Measurements from ENCODE around the gene GMDS.

Gene GMDS

DNA sequence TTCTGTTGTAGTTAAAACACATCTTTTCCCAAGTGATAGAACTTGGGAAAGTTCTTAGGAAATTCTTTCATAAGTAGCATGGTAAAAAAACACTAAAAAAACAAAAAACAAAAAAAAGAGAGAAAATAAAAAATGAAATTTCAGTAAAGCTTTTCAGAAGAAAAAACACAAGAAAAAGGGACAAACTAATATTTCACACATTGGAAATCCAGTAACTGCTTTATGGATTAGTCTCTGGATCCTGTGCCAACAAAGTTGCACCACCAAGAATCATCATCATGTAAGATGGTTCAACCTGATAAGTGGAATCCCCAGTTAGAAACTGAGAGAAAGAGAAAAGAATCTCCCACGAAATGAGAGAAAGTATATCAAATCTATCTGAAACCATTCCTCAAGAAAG is 144.2 kb downstream of the GMDS start:
- TF ChIP-seq, protein P1, sequence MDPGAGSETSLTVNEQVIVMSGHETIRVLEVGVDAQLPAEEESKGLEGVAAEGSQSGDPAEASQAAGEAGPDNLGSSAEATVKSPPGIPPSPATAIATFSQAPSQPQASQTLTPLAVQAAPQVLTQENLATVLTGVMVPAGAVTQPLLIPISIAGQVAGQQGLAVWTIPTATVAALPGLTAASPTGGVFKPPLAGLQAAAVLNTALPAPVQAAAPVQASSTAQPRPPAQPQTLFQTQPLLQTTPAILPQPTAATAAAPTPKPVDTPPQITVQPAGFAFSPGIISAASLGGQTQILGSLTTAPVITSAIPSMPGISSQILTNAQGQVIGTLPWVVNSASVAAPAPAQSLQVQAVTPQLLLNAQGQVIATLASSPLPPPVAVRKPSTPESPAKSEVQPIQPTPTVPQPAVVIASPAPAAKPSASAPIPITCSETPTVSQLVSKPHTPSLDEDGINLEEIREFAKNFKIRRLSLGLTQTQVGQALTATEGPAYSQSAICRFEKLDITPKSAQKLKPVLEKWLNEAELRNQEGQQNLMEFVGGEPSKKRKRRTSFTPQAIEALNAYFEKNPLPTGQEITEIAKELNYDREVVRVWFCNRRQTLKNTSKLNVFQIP (CRISPR knock-in tag; IDR thresholded peaks at IDR 0.05; ENCODE audit: borderline replicate concordance, low read depth): no peak
- TF ChIP-seq, protein P2, sequence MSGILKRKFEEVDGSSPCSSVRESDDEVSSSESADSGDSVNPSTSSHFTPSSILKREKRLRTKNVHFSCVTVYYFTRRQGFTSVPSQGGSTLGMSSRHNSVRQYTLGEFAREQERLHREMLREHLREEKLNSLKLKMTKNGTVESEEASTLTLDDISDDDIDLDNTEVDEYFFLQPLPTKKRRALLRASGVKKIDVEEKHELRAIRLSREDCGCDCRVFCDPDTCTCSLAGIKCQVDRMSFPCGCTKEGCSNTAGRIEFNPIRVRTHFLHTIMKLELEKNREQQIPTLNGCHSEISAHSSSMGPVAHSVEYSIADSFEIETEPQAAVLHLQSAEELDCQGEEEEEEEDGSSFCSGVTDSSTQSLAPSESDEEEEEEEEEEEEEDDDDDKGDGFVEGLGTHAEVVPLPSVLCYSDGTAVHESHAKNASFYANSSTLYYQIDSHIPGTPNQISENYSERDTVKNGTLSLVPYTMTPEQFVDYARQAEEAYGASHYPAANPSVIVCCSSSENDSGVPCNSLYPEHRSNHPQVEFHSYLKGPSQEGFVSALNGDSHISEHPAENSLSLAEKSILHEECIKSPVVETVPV (CRISPR knock-in tag; IDR thresholded peaks at IDR 0.05): no peak
- TF ChIP-seq OSR1 (CRISPR knock-in tag; IDR thresholded peaks at IDR 0.05) (no peak), ZNF565 (CRISPR knock-in tag; conservative IDR thresholded peaks at IDR 0.05; ENCODE audit: low read depth) (no peak), BACH2 (CRISPR knock-in tag; IDR thresholded peaks at IDR 0.05; ENCODE audit: borderline replicate concordance) (no peak), RARB (CRISPR knock-in tag; IDR thresholded peaks at IDR 0.05) (no peak), TCF4 (CRISPR knock-in tag; IDR thresholded peaks at IDR 0.05; ENCODE audit: borderline replicate concordance) (no peak), ZNF8 (CRISPR knock-in tag; IDR thresholded peaks at IDR 0.05) (no peak), ZC3H10 (CRISPR knock-in tag; IDR thresholded peaks at IDR 0.05) (no peak), ARNTL (CRISPR knock-in tag; IDR thresholded peaks at IDR 0.05; ENCODE audit: borderline replicate concordance, low read depth) (no peak), ZFP3 (CRISPR knock-in tag; IDR thresholded peaks at IDR 0.05) (no peak)
- TF ChIP-seq, protein P3, sequence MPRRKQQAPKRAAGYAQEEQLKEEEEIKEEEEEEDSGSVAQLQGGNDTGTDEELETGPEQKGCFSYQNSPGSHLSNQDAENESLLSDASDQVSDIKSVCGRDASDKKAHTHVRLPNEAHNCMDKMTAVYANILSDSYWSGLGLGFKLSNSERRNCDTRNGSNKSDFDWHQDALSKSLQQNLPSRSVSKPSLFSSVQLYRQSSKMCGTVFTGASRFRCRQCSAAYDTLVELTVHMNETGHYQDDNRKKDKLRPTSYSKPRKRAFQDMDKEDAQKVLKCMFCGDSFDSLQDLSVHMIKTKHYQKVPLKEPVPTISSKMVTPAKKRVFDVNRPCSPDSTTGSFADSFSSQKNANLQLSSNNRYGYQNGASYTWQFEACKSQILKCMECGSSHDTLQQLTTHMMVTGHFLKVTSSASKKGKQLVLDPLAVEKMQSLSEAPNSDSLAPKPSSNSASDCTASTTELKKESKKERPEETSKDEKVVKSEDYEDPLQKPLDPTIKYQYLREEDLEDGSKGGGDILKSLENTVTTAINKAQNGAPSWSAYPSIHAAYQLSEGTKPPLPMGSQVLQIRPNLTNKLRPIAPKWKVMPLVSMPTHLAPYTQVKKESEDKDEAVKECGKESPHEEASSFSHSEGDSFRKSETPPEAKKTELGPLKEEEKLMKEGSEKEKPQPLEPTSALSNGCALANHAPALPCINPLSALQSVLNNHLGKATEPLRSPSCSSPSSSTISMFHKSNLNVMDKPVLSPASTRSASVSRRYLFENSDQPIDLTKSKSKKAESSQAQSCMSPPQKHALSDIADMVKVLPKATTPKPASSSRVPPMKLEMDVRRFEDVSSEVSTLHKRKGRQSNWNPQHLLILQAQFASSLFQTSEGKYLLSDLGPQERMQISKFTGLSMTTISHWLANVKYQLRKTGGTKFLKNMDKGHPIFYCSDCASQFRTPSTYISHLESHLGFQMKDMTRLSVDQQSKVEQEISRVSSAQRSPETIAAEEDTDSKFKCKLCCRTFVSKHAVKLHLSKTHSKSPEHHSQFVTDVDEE (CRISPR knock-in tag; IDR thresholded peaks at IDR 0.05): no peak
- TF ChIP-seq, protein P4, sequence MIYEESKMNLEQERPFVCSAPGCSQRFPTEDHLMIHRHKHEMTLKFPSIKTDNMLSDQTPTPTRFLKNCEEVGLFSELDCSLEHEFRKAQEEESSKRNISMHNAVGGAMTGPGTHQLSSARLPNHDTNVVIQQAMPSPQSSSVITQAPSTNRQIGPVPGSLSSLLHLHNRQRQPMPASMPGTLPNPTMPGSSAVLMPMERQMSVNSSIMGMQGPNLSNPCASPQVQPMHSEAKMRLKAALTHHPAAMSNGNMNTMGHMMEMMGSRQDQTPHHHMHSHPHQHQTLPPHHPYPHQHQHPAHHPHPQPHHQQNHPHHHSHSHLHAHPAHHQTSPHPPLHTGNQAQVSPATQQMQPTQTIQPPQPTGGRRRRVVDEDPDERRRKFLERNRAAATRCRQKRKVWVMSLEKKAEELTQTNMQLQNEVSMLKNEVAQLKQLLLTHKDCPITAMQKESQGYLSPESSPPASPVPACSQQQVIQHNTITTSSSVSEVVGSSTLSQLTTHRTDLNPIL (CRISPR knock-in tag; IDR thresholded peaks at IDR 0.05; ENCODE audit: low read depth): no peak
- TF ChIP-seq, protein P5, sequence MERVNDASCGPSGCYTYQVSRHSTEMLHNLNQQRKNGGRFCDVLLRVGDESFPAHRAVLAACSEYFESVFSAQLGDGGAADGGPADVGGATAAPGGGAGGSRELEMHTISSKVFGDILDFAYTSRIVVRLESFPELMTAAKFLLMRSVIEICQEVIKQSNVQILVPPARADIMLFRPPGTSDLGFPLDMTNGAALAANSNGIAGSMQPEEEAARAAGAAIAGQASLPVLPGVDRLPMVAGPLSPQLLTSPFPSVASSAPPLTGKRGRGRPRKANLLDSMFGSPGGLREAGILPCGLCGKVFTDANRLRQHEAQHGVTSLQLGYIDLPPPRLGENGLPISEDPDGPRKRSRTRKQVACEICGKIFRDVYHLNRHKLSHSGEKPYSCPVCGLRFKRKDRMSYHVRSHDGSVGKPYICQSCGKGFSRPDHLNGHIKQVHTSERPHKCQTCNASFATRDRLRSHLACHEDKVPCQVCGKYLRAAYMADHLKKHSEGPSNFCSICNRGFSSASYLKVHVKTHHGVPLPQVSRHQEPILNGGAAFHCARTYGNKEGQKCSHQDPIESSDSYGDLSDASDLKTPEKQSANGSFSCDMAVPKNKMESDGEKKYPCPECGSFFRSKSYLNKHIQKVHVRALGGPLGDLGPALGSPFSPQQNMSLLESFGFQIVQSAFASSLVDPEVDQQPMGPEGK (CRISPR knock-in tag; IDR thresholded peaks at IDR 0.05; ENCODE audit: borderline replicate concordance): no peak
- no peak for ATAC-seq

DNA sequence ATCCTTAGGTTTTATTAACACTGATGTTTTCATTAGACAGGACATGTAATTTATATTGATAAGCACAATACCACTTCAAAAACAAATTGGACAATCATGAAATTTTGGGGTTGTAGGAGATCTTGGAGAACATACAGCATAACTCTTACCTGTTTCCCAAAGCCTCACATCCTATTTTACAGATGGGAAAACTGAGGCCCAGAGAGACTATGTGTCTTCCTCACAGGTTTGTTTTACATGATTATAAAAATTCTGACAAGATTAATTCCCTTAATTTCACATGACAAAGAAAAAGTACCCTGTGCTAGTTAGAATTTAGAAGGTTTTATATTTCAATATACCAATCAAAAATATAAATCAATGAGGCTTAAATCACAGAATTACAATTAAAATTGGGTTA is 145.5 kb downstream of the GMDS start:
- ATAC-seq: no peak
- TF ChIP-seq SNAI2 (CRISPR knock-in tag; IDR thresholded peaks at IDR 0.05) (no peak), BACH2 (CRISPR knock-in tag; IDR thresholded peaks at IDR 0.05; ENCODE audit: borderline replicate concordance) (no peak), ISL1 (CRISPR knock-in tag; IDR thresholded peaks at IDR 0.05) (no peak), ZNF70 (CRISPR knock-in tag; IDR thresholded peaks at IDR 0.05) (no peak), ESRRG (CRISPR knock-in tag; IDR thresholded peaks at IDR 0.05) (no peak)
- TF ChIP-seq, protein P1 (CRISPR knock-in tag; IDR thresholded peaks at IDR 0.05; ENCODE audit: borderline replicate concordance, low read depth): no peak

DNA sequence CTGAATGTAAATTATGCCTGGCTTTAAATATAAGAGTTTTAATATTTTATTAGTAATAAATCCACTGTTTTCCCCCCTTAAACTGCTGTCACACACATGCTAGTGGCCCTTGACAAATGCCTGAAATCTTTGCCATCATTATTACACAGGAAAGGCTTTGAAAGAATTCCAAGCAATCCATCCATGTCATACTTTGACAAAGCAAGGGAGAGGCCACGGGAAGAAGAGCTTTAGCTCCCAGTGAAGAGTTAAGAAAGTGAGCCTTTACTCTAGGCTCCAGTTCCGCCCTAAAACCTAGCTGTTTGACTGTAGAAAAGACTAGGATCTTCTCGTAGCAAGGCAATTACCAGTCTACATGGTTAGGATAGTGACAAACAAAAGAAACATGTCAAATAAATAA is 147.9 kb downstream of the GMDS start:
- ATAC-seq: no peak
- TF ChIP-seq OSR1 (CRISPR knock-in tag; IDR thresholded peaks at IDR 0.05) (no peak), ZNF565 (CRISPR knock-in tag; conservative IDR thresholded peaks at IDR 0.05; ENCODE audit: low read depth) (no peak), ZNF70 (CRISPR knock-in tag; IDR thresholded peaks at IDR 0.05) (no peak), ISL1 (CRISPR knock-in tag; IDR thresholded peaks at IDR 0.05) (no peak), TCF4 (CRISPR knock-in tag; IDR thresholded peaks at IDR 0.05; ENCODE audit: borderline replicate concordance) (no peak), ZFP30 (CRISPR knock-in tag; IDR thresholded peaks at IDR 0.05) (no peak)
- TF ChIP-seq, protein P1 (CRISPR knock-in tag; IDR thresholded peaks at IDR 0.05; ENCODE audit: borderline replicate concordance, low read depth): no peak

Measured in SK-N-SH treated with all-trans-retinoic acid at 6 μM for 48 hours (cell line).